Activated CD4-positive, alpha-beta T cell treated with anti-CD3 and anti-CD28 coated beads, Interleukin-2, amount 10 ng/mL, durations not matched to agents 7 days and 5 days (primary cell): ENCODE measurements around the gene PCBD2. TPM values are rescaled to one million over a fixed set of nuclear protein-coding genes. Genes with fewer than 3 reads are reported as not detected.

Experiments
- CTCF ChIA-PET: fragments of 350-600 bp; sonication (Branson Sonifier 250); formaldehyde crosslinking; loops from one replicate; lab custom pipeline; 2021; ENCODE audit warnings: antibody characterized with exemption; lab: Charles Lee
- POLR2A ChIA-PET: fragments of 350-600 bp; sonication (Branson Sonifier 250); formaldehyde crosslinking; loops from one replicate; lab custom pipeline; 2021; ENCODE audit warnings: antibody characterized with exemption; lab: Charles Lee
- DNase-seq: peaks from one replicate; pipeline ENCODE4 v3.0.0-alpha.2; 2020
- H3K27ac Mint-ChIP-seq: one replicate; pipeline ENCODE4 v1.8.0; 2021; ENCODE audit warnings: mild to moderate bottlenecking, moderate library complexity, mixed read lengths
- H3K27me3 Mint-ChIP-seq: one replicate; pipeline ENCODE4 v1.8.0; 2021; ENCODE audit warnings: mixed read lengths
- H3K36me3 Mint-ChIP-seq: one replicate; pipeline ENCODE4 v1.8.0; 2021; ENCODE audit warnings: low read depth, mixed read lengths
- H3K4me1 Mint-ChIP-seq: one replicate; pipeline ENCODE4 v1.8.0; 2021; ENCODE audit warnings: mixed read lengths
- H3K4me3 Mint-ChIP-seq: one replicate; pipeline ENCODE4 v1.8.0; 2021; ENCODE audit warnings: mild to moderate bottlenecking, moderate library complexity, mixed read lengths
- H3K9me3 Mint-ChIP-seq: one replicate; pipeline ENCODE4 v1.8.0; 2021; ENCODE audit warnings: mixed read lengths
- total RNA-seq, 2 experiments: library from RNA; stranded (reverse); gene quantifications; one replicate each; pipeline ENCODE4 v1.2.3, GENCODE V29; 2021

PCBD2 gene
- total RNA-seq, 2 experiments from 2014 or later = 15.4 to 15.7 TPM

DNA sequence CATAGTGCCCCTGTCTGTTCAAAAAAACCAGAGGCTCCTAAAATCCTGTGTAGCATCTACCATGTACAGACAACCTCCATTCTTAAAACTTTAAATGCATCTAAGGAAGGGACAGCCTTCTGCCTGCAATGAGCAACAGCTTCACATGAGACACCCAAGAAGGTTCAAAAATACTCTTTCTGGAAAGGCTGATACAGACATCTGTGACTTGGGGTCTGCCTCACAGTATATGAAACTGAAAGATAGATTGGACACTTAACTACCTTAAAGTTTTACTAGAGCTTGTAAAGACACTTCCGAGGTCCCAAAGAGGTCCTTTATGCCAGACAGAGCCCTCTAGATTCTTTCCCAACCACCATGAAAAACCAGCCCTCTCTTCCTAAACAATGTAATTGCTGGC is 34.6 kb downstream of the PCBD2 start:
- Mint-ChIP-seq H3K4me1 (no peaks in the 10 kb centered on the region), H3K27me3 (no peaks in the 10 kb centered on the region), H3K4me3 (no peak overlapping the region), H3K9me3 (no peaks in the 10 kb centered on the region), H3K36me3 (peaks cover 13% of the 10 kb centered on the region), H3K27ac (no peak overlapping the region)
- POLR2A ChIA-PET = no interaction called here
- CTCF ChIA-PET = no interaction called here
- no peak for DNase-seq

GRCh38 chr5:134943547-134943946 is 38.6 kb downstream of the PCBD2 start:
- H3K36me3 Mint-ChIP-seq = peaks cover 6% of the 10 kb centered on the region
- no peak overlapping the region for H3K4me3 Mint-ChIP-seq
- no peaks in the 10 kb centered on the region for H3K27me3 Mint-ChIP-seq
- no peaks in the 10 kb centered on the region for H3K9me3 Mint-ChIP-seq
- no peaks in the 10 kb centered on the region for H3K4me1 Mint-ChIP-seq
- ChIA-PET CTCF (no interaction called here), POLR2A (no interaction called here)
- no peak for DNase-seq
- H3K27ac Mint-ChIP-seq = no peak overlapping the region

- ChIA-PET POLR2A (no interaction called here), CTCF (interaction anchor here (0.6 kb wide), 1 partner anchor 914 kb away, joined by 3 read pairs; no protein-coding TSS in a partner anchor)
- H3K9me3 Mint-ChIP-seq = no peaks in the 10 kb centered on the region
- peaks cover 2% of the 10 kb centered on the region for H3K36me3 Mint-ChIP-seq
- no peak overlapping the region for H3K27ac Mint-ChIP-seq
- no peak overlapping the region for H3K4me3 Mint-ChIP-seq
- H3K4me1 Mint-ChIP-seq = no peaks in the 10 kb centered on the region
- no peak for DNase-seq
- no peaks in the 10 kb centered on the region for H3K27me3 Mint-ChIP-seq
Measured at GRCh38 chr5:134944630-134945029, 39.7 kb downstream of the PCBD2 start.

DNA sequence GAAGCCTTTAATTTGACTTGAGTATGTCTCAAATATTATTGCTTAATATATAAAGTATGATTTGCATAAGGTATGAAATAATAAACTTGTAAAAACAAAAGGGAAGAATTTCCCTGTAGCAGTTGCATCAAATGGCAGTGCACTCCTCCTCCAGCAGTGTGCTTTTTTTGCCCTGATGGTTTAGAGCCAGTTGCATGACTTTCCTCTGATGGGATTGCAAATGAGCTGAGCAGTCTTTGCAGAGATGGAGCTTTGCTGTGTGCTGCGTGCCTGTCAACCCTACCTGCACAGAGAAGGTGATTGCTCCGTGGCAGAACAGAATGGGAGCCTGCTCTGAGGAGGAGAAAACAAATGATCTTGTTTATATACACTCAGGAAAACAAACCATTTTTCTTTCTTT is 40.1 kb downstream of the PCBD2 start:
- Mint-ChIP-seq H3K4me3 (no peak overlapping the region), H3K27me3 (no peaks in the 10 kb centered on the region), H3K36me3 (peaks cover 2% of the 10 kb centered on the region), H3K27ac (no peak overlapping the region), H3K4me1 (no peaks in the 10 kb centered on the region), H3K9me3 (no peaks in the 10 kb centered on the region)
- no peak for DNase-seq
- CTCF ChIA-PET = interaction anchor here (0.6 kb wide), 1 partner anchor 915 kb away, joined by 3 read pairs; no protein-coding TSS in a partner anchor
- POLR2A ChIA-PET = no interaction called here

- H3K36me3 Mint-ChIP-seq = no peaks in the 10 kb centered on the region
- H3K27ac Mint-ChIP-seq = no peak overlapping the region
- DNase-seq = no peak
- no peaks in the 10 kb centered on the region for H3K4me1 Mint-ChIP-seq
- no peaks in the 10 kb centered on the region for H3K27me3 Mint-ChIP-seq
- no peak overlapping the region for H3K4me3 Mint-ChIP-seq
- no peaks in the 10 kb centered on the region for H3K9me3 Mint-ChIP-seq
- ChIA-PET POLR2A (no interaction called here), CTCF (interaction anchor here (0.6 to 1.2 kb wide), 2 partner anchors 18 to 44 kb away, joined by 3 to 5 read pairs; partner anchors contain the start of gene PCBD2)
Measured at GRCh38 chr5:134948911-134949310, 44.0 kb downstream of the PCBD2 start.

DNA sequence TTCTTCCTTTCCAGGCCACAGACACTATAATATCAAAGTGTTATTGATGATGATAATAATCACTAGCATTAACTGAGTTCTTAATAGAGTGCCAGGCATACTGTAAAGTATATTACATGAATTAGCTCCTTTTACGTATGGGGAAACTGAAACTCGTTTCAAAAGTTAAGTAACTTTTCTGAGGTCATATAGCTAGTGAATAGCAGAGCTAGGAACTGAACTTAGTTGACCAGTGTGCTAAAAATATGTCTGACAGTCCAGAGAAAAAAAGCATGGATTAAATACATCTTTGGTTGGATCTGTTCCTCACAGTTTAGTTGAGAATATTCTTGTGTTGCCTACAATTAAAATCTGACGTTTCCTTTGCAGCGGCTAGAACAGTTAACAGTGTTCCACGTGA is 44.4 kb downstream of the PCBD2 start:
- no peaks in the 10 kb centered on the region for H3K4me1 Mint-ChIP-seq
- H3K36me3 Mint-ChIP-seq = peaks cover 2% of the 10 kb centered on the region
- POLR2A ChIA-PET = no interaction called here
- H3K27ac Mint-ChIP-seq = no peak overlapping the region
- peaks cover 3% of the 10 kb centered on the region for H3K9me3 Mint-ChIP-seq
- no peaks in the 10 kb centered on the region for H3K27me3 Mint-ChIP-seq
- CTCF ChIA-PET = interaction anchor here (1.2 kb wide), 1 partner anchor 45 kb away, joined by 3 read pairs; the partner anchor contains the start of gene PCBD2
- DNase-seq = no peak
- no peak overlapping the region for H3K4me3 Mint-ChIP-seq

GRCh38 chr5:134957920-134958608 is 53.1 kb downstream of the PCBD2 start:
- peaks cover 22% of the 10 kb centered on the region for H3K36me3 Mint-ChIP-seq
- ChIA-PET CTCF (no interaction called here), POLR2A (no interaction called here)
- H3K4me3 Mint-ChIP-seq = no peak overlapping the region
- H3K27me3 Mint-ChIP-seq = no peaks in the 10 kb centered on the region
- H3K9me3 Mint-ChIP-seq = peaks cover 8% of the 10 kb centered on the region
- H3K4me1 Mint-ChIP-seq = peaks cover 10% of the 10 kb centered on the region
- no peak for DNase-seq
- no peak overlapping the region for H3K27ac Mint-ChIP-seq

DNA sequence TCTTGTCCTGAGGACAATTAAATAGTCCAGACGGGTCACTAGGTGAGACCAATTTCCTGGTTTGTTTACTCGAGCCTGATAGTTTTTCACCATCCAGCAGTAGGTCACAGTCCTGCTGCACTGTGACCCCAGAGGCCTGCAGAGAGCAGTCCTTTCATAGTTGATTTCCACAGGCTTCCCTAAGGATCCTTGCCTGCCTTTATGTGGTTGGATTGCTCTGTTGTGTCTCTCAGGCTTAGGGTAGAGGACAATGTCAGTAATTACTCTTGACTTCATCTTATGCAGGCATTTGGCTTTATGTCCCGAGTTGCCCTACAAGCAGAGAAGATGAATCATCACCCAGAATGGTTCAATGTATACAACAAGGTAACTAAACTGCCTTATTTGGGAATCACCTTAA is 53.8 kb downstream of the PCBD2 start:
- POLR2A ChIA-PET = no interaction called here
- CTCF ChIA-PET = no interaction called here
- Mint-ChIP-seq H3K36me3 (peaks cover 22% of the 10 kb centered on the region), H3K4me3 (no peak overlapping the region), H3K4me1 (peaks cover 17% of the 10 kb centered on the region), H3K9me3 (peaks cover 8% of the 10 kb centered on the region), H3K27ac (no peak overlapping the region), H3K27me3 (no peaks in the 10 kb centered on the region)
- no peak for DNase-seq

- H3K36me3 Mint-ChIP-seq = peaks cover 26% of the 10 kb centered on the region
- H3K27me3 Mint-ChIP-seq = no peaks in the 10 kb centered on the region
- CTCF ChIA-PET = interaction anchor here (0.5 kb wide), 1 partner anchor 1880 kb away, joined by 3 read pairs; no protein-coding TSS in a partner anchor
- H3K9me3 Mint-ChIP-seq = no peaks in the 10 kb centered on the region
- DNase-seq = no peak
- H3K4me3 Mint-ChIP-seq = no peak overlapping the region
- H3K27ac Mint-ChIP-seq = no peak overlapping the region
- POLR2A ChIA-PET = no interaction called here
- peaks cover 40% of the 10 kb centered on the region for H3K4me1 Mint-ChIP-seq
Measured at GRCh38 chr5:134963098-134963497, 58.2 kb downstream of the PCBD2 start.

- ChIA-PET POLR2A (interaction anchor here (0.6 kb wide), 1 partner anchor 440 kb away, joined by 6 read pairs; no protein-coding TSS in a partner anchor), CTCF (no interaction called here)
- H3K9me3 Mint-ChIP-seq = no peaks in the 10 kb centered on the region
Measured at GRCh38 chr5:134964359-134965270, 59.7 kb downstream of the PCBD2 start.

GRCh38 chr5:134965271-134965825 is 60.4 kb downstream of the PCBD2 start:
- Mint-ChIP-seq H3K36me3 (peaks cover 24% of the 10 kb centered on the region), H3K4me1 (peaks cover 37% of the 10 kb centered on the region), H3K4me3 (no peak overlapping the region), H3K27me3 (no peaks in the 10 kb centered on the region), H3K9me3 (no peaks in the 10 kb centered on the region), H3K27ac (peak overlapping the region; percentile 92)
- DNase-seq = no peak
- ChIA-PET CTCF (no interaction called here), POLR2A (interaction anchor here (0.6 kb wide), 1 partner anchor 441 kb away, joined by 6 read pairs; no protein-coding TSS in a partner anchor)

More at GRCh38 chr5:134964359-134965270, 59.7 kb downstream of the PCBD2 start:
- Mint-ChIP-seq H3K4me3 (peak overlapping the region; percentile 37), H3K36me3 (peaks cover 26% of the 10 kb centered on the region), H3K27ac (peak overlapping the region; percentile 92), H3K4me1 (peaks cover 37% of the 10 kb centered on the region), H3K27me3 (no peaks in the 10 kb centered on the region)
- DNase-seq = peak; percentile 57

DNA sequence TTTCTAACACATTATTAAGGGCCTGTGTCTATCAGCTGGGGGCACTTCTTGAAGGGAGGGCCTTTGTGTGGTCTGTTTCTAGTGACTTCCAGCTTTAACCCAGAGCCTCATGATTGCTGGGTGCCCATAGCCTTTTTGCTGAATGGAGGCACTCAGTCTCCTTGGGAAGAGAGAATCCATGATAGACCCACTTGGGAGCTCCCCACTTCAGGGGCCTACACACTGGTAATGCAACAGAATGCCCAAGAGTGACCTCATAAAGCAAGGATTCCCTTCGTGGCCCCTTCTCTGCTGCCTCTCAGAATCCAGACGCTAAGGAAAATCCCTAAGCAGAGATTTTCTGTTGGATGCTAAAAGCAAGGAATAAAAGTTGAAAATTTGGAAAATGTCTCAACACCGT is 62.7 kb downstream of the PCBD2 start, which contains the start of gene CATSPER3:
Gene CATSPER3 (plus strand): TSS at position 301 of the 400 bp plus-strand sequence. CDS start 85 bp downstream, at position 386.
- no peak within 1 kb of the TSS for H3K27ac Mint-ChIP-seq
- CTCF ChIA-PET = no interaction called here
- peaks cover 15% of the 10 kb centered on the region for H3K36me3 Mint-ChIP-seq
- H3K4me3 Mint-ChIP-seq = no peak within 1 kb of the TSS
- POLR2A ChIA-PET = no interaction called here
- peaks cover 36% of the 10 kb centered on the region for H3K4me1 Mint-ChIP-seq
- no peaks in the 10 kb centered on the region for H3K27me3 Mint-ChIP-seq
- DNase-seq = no peak
- no peaks in the 10 kb centered on the region for H3K9me3 Mint-ChIP-seq
